Skeletal muscle satellite cell (primary cell): ENCODE measurements around the gene DEFB129.

ENCODE experiments used
- H3K27me3 ChIP-seq: 2 replicates; pipeline ENCODE4 v1.7.0; 2013; ENCODE audit warnings: low read length; ENCODE audit not compliant: control insufficient read depth, insufficient read depth
- H3K36me3 ChIP-seq: 2 replicates; pipeline ENCODE4 v1.7.0; 2013; ENCODE audit warnings: mild to moderate bottlenecking, control low read depth, low read length; ENCODE audit not compliant: insufficient read depth
- H3K4me1 ChIP-seq: 2 replicates; pipeline ENCODE4 v1.7.0; 2013; ENCODE audit warnings: low read length; ENCODE audit not compliant: control insufficient read depth, insufficient read depth
- H3K4me2 ChIP-seq: 2 replicates; pipeline ENCODE4 v1.7.0; 2013; ENCODE audit warnings: mild to moderate bottlenecking, low read length
- H3K4me3 ChIP-seq: 2 replicates; pipeline ENCODE4 v1.7.0; 2013; ENCODE audit warnings: low read length
- H3K9ac ChIP-seq: 2 replicates; pipeline ENCODE4 v1.7.0; 2013; ENCODE audit warnings: mild to moderate bottlenecking, low read depth, low read length, moderate library complexity
- H3K9me3 ChIP-seq: replicated peaks from 2 replicates; pipeline ENCODE4 v1.7.0; 2013; ENCODE audit warnings: mild to moderate bottlenecking, control low read depth, low read length

DEFB129 gene

GRCh38 chr20:276620-277495 lies 49.8 kb downstream of the DEFB129 start:
- H3K36me3 ChIP-seq: peaks cover 3% of the 10 kb centered on the region
- no peaks in the 10 kb centered on the region for H3K4me1 ChIP-seq
- no peak overlapping the region for H3K4me2 ChIP-seq
- no peak overlapping the region for H3K9ac ChIP-seq
- H3K9me3 ChIP-seq: no peaks in the 10 kb centered on the region
- H3K4me3 ChIP-seq: no peak overlapping the region
- H3K27me3 ChIP-seq: no peaks in the 10 kb centered on the region

DNA sequence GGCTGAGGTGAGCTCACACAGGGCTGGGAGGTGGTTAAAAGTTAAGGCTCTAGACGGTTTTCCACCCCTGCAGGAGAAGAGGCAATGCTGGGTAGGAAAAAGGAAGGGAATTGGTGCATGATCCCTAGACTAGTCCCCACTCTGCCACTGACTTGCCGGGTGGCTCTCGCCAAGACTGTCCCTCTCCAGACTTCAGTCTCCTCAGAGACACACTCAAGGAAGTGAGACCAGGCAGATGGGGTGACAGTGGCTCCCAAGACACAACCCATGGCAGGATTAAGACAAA lies 50.4 kb downstream of the DEFB129 start:
- Histone ChIP-seq H3K9ac (no peak overlapping the region), H3K36me3 (peaks cover 3% of the 10 kb centered on the region), H3K4me3 (no peak overlapping the region), H3K27me3 (no peaks in the 10 kb centered on the region), H3K9me3 (no peaks in the 10 kb centered on the region), H3K4me2 (no peak overlapping the region), H3K4me1 (no peaks in the 10 kb centered on the region)

GRCh38 chr20:278181-278580 lies 51.1 kb downstream of the DEFB129 start:
- H3K36me3 ChIP-seq: peaks cover 3% of the 10 kb centered on the region
- no peaks in the 10 kb centered on the region for H3K27me3 ChIP-seq
- H3K9ac ChIP-seq: no peak overlapping the region
- H3K4me1 ChIP-seq: no peaks in the 10 kb centered on the region
- H3K4me3 ChIP-seq: no peak overlapping the region
- H3K9me3 ChIP-seq: no peaks in the 10 kb centered on the region
- H3K4me2 ChIP-seq: no peak overlapping the region

DNA sequence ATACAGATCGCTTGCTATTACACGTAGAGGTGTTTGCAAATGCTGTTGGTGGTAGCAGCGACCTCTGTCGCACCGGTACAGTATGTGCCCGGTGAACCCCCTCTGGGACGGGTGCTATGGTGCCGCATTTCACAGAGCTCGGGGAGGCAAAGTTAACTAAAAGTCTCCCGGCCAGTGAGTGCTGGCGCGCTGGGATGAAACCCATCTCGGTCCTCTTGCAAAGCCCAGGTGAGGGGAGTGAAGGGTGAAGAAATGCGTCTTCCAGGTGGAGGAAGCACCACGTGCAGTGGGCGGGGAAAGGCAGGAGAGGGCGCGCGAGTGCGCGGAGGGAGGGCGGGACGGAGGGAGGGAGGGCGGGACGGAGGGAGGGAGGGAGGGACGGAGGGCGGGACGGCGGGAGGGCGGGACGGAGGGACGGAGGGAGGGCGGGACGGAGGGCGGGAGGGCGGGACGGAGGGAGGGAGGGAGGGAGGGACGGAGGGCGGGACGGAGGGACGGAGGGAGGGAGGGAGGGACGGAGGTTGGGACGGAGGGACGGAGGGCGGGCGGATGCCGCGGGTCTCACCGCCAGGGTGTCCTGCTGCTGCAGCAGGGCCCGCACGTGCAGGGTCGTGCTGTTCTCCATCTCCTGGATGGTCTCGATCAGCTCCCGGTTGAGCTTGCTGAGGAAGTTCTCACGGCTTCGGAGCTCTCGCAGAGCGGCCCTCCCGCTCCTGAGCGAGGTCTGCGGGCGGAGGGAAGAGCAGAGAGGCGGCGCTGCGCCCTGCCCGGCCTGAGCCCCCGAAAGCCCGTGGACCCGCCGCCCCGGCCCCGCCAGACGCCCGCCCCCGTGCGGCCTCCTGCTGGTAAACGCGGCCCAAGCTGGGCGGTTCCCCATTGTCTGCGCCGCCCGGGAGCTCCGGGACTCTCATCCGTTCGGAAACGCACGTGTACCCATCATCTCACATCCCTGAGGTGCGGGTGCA lies 51.8 kb downstream of the DEFB129 start:
- H3K27me3 ChIP-seq: no peaks in the 10 kb centered on the region
- no peaks in the 10 kb centered on the region for H3K4me1 ChIP-seq
- H3K4me2 ChIP-seq: peak overlapping the region; percentile 56
- H3K9ac ChIP-seq: no peak overlapping the region
- H3K36me3 ChIP-seq: peaks cover 3% of the 10 kb centered on the region
- no peaks in the 10 kb centered on the region for H3K9me3 ChIP-seq
- no peak overlapping the region for H3K4me3 ChIP-seq
